ENCODE measurements around the gene COL4A2.

The COL4A2 gene

GRCh38 chr13:110297766-110298504 lies 9.1 kb upstream of the COL4A2 start:
- TF ChIP-seq HDGF (IDR thresholded peaks at IDR 0.05; ENCODE audit: borderline replicate concordance) (no peak), FOXK2 (IDR thresholded peaks at IDR 0.05) (no peak), ZNF384 (IDR thresholded peaks at IDR 0.05) (no peak), CTBP1 (IDR thresholded peaks at IDR 0.05; ENCODE audit: borderline replicate concordance) (no peak), ELF4 (IDR thresholded peaks at IDR 0.05) (no peak), TARDBP (IDR thresholded peaks at IDR 0.05) (no peak), ARNT (IDR thresholded peaks at IDR 0.05) (no peak), L3MBTL2 (conservative IDR thresholded peaks at IDR 0.05) (no peak), PKNOX1 (IDR thresholded peaks at IDR 0.05) (no peak)
- CTCF ChIA-PET: no interaction called here
- POLR2A ChIA-PET: no interaction called here
- no peak for DNase-seq (ENCODE audit: extremely low spot score)

- DNase-seq (ENCODE audit: extremely low spot score): no peak
- ChIA-PET CTCF (no interaction called here), POLR2A (no interaction called here)
- TF ChIP-seq FOXA1 (IDR thresholded peaks at IDR 0.05) (no peak), ARNT (IDR thresholded peaks at IDR 0.05) (no peak), TARDBP (IDR thresholded peaks at IDR 0.05) (no peak), L3MBTL2 (conservative IDR thresholded peaks at IDR 0.05) (no peak), SUZ12 (IDR thresholded peaks at IDR 0.05) (no peak), SP1 (IDR thresholded peaks at IDR 0.05) (no peak), BHLHE40 (IDR thresholded peaks at IDR 0.05; ENCODE audit: borderline replicate concordance) (no peak), ZNF384 (IDR thresholded peaks at IDR 0.05) (no peak)
These were observed 8.4 kb upstream of the COL4A2 start for GRCh38 chr13:110298505-110299282.

- DNase-seq (ENCODE audit: extremely low spot score): no peak
- TF ChIP-seq PKNOX1 (IDR thresholded peaks at IDR 0.05): no peak
- no peak for TF ChIP-seq ZNF384 (IDR thresholded peaks at IDR 0.05)
- TF ChIP-seq FOXA1 (IDR thresholded peaks at IDR 0.05): no peak
- no peak for TF ChIP-seq SUZ12 (IDR thresholded peaks at IDR 0.05)
- TF ChIP-seq TARDBP (IDR thresholded peaks at IDR 0.05): no peak
- no peak for TF ChIP-seq FOXK2 (IDR thresholded peaks at IDR 0.05)
- no peak for TF ChIP-seq CTBP1 (IDR thresholded peaks at IDR 0.05; ENCODE audit: borderline replicate concordance)
- no peak for TF ChIP-seq NFRKB (IDR thresholded peaks at IDR 0.05)
- no peak for TF ChIP-seq ELF4 (IDR thresholded peaks at IDR 0.05)
- TF ChIP-seq SP1 (IDR thresholded peaks at IDR 0.05): no peak
- no peak for TF ChIP-seq LEF1 (IDR thresholded peaks at IDR 0.05; ENCODE audit: borderline replicate concordance)
- TF ChIP-seq HDGF (IDR thresholded peaks at IDR 0.05; ENCODE audit: borderline replicate concordance): no peak
- TF ChIP-seq FOXM1 (IDR thresholded peaks at IDR 0.05; ENCODE audit: borderline replicate concordance): no peak
- TF ChIP-seq L3MBTL2 (conservative IDR thresholded peaks at IDR 0.05): no peak
- no peak for TF ChIP-seq ARNT (IDR thresholded peaks at IDR 0.05)
- no peak for TF ChIP-seq BHLHE40 (IDR thresholded peaks at IDR 0.05; ENCODE audit: borderline replicate concordance)
- ChIA-PET CTCF (no interaction called here), POLR2A (no interaction called here)
These were observed 7.7 kb upstream of the COL4A2 start for GRCh38 chr13:110299283-110299840.

GRCh38 chr13:110300090-110300815 lies 6.8 kb upstream of the COL4A2 start:
- DNase-seq (ENCODE audit: extremely low spot score): no peak
- CTCF ChIA-PET: no interaction called here
- POLR2A ChIA-PET: interaction anchor here (0.7 kb wide), 1 partner anchor 10 kb away, joined by 3 read pairs; no protein-coding TSS in a partner anchor
- TF ChIP-seq ARNT (IDR thresholded peaks at IDR 0.05) (no peak), ELF4 (IDR thresholded peaks at IDR 0.05) (no peak), NFRKB (IDR thresholded peaks at IDR 0.05) (no peak), FOXA1 (IDR thresholded peaks at IDR 0.05) (no peak)

GRCh38 chr13:110301083-110301482 lies 6.0 kb upstream of the COL4A2 start:
- DNase-seq (ENCODE audit: extremely low spot score): no peak
- TF ChIP-seq ARNT (IDR thresholded peaks at IDR 0.05) (no peak), FOXA1 (IDR thresholded peaks at IDR 0.05) (no peak), SP1 (IDR thresholded peaks at IDR 0.05) (no peak), ZNF384 (IDR thresholded peaks at IDR 0.05) (no peak), FOXM1 (IDR thresholded peaks at IDR 0.05; ENCODE audit: borderline replicate concordance) (no peak), LEF1 (IDR thresholded peaks at IDR 0.05; ENCODE audit: borderline replicate concordance) (no peak), CTBP1 (IDR thresholded peaks at IDR 0.05; ENCODE audit: borderline replicate concordance) (no peak), BHLHE40 (IDR thresholded peaks at IDR 0.05; ENCODE audit: borderline replicate concordance) (no peak), PKNOX1 (IDR thresholded peaks at IDR 0.05) (no peak), ELF4 (IDR thresholded peaks at IDR 0.05) (no peak), SUZ12 (IDR thresholded peaks at IDR 0.05) (no peak), TARDBP (IDR thresholded peaks at IDR 0.05) (no peak), NFRKB (IDR thresholded peaks at IDR 0.05) (no peak), FOXK2 (IDR thresholded peaks at IDR 0.05) (no peak), HDGF (IDR thresholded peaks at IDR 0.05; ENCODE audit: borderline replicate concordance) (no peak)
- ChIA-PET POLR2A (no interaction called here), CTCF (no interaction called here)
